Measurements from ENCODE around the gene TSHZ2.

Gene TSHZ2

DNA sequence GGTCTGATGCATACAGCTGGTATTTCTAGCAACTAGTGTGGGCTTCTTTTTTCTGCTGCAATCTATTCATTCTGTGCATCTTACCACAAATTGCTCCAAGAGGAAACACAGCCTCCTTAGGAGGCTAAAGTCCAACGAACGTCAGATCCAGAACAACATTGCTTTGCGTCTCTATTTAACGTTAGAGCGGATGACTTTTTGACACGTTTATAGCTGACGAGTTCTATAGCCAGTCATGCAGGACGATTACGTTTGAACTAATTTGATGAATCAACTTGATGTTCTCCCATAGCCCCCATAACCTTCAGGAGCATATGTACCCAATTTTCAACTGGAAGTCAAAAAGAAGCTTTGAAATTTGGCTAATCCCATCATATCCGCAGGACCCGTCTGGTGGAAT is 59.9 kb downstream of the TSHZ2 start:
- DNase-seq: no peak

DNA sequence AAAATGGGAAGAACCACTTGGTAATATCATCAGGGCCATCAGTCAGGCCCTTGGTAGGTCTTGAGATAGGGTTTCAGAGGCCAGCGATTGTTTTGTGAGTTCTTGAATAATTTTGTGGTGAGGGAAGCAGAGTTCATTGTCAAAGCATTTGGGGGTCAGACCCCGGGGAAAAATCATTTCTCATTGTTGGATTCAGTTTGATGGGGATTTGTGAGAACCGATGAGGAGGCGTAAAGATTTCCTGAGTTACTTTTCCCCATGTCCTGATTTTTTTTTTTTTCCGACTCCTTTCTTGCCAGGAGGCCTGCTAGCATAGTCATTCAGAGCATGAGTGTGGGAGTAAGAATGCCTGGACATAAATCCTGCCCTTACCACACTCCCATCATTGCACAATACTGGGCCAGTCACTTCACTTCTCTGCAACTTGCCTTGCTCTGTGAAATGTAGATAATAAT is 60.3 kb downstream of the TSHZ2 start:
- no peak for DNase-seq

DNA sequence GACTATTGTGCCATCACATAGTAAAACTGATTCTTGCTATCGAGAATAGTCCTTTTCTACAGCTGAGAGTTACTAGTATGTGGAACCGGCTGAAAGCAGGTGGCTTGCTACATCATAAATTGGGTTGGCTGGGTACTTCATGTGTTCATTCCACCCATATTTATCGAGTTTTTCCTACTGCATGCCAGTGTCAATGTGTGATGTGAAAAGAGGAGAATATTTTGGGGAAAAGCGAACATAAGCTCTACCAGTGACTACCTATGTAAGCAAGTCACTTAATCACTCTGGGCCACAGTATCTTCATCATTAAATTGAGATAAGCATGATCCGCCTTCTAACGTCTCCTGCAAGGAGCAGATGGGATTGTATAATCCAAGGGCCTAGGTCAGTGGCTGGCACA is 61.0 kb downstream of the TSHZ2 start:
- DNase-seq: no peak

DNA sequence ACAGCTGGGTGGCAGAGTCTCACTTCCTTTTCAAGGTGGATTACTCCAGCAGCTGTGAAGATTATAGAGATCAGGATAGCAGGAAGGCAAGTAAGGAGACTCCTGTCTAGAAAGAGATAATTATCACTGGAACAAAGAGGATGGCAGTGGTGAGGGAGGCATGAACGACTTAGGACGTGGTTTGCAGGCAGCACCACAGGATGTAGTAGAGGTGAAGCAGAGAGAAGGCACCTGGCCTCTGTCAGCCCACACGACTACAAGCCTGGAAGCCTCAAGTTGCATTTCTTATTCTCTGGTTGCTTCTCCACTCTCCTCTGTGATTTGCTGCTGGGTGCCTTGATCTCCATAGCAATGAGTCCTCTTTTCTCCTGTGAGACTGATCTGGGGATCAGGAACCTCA is 62.7 kb downstream of the TSHZ2 start:
- no peak for DNase-seq

DNA sequence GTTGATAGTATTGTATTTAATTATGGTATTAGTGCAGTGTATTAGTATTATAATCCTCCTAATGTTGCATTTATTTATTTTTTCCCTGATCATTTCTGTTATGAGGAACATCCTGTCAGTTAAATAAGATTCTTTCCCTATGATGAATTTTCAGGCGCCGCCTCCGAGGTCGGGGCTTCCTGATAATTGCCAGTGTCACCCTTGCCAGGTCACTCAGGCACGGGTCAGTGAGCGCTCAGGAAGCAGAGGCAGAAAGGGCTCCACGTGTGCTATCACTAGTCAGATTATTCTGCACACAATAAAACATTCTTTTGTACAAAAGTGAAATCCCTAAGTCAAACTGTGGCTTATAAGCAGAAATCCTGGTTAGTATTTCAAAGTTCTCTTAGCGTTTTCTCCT is 64.8 kb downstream of the TSHZ2 start:
- DNase-seq: peak; percentile 59

DNA sequence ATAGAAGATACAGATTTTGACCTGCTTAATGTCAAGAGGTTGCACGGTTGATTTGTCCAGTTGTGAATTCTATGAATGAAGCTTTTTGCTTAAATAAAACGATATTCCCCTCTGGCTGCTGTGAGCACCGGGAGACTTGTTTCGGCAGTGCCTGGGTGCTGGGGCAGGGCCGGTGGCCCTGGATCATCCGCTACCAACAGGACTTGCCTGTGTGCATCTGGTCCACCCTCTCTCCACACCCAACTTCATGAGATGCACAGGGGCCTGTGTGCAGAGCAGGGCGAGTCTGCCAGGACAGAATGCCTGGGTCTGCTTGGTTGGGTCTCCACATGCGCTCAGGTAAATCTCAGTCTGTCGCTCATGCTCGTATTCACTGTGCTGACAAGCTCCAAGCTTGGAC is 65.5 kb downstream of the TSHZ2 start:
- peak; percentile 24 for DNase-seq

DNA sequence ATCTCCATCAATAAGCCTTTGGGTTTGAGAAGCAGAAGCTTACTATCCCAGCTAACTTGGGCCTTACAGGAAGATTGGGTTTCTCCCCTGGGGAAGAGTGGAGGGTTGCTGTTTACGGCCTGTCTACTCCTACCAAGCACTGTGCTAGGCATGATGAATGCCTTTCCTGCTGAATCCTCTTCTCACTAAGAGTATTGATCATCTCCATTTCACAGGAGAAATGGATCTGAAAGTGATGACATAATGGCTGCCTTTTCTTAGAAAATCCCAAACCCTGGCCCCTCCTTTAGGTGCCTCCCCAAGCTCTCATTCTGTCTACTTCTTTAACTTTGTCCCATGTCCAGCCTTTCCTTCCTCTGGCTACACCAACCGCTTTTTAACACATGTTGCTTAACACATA is 66.1 kb downstream of the TSHZ2 start:
- no peak for DNase-seq

DNA sequence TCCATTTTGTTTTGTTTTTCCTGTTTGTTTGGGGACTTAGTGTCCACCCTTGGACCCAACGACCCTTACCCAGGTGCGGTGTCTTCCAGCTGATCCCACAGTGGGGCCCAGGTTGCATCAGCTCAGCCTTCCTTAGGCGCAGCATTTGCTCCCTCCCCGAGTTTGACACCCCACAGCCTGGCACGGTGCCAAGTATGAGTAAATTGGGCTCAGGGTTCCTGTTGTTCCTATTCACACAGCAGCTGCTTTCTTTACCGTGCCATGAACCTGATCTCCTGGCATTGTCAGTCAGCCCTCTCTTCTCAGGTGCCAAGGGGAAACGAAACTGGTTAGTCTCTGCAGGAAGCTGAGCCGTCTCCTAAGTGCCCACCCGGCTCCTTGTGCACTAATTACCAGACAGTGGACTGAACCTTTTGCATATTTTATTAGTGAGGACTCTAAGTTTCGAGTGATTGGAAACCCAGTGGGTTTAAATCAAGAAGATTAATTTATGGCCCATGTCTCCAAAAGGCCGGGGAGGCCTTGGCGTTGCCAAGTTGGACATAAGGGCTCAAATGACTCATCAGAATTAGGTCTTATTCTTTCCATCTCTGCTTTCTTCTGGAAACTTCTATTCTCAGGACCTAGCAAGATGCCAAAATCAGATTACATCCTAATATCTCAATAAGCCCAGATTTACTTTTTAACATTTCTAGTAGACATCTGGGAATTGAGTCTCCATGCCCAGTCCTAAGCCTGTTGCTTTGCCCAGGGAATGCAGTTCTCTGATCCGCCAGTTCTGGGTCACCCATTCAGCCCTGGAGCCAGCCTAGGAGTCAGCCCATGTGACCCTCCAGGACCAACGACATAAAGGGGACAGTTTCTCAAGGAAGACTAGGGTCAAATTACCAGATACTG is 68.8 kb downstream of the TSHZ2 start:
- DNase-seq: peak; percentile 24

DNA sequence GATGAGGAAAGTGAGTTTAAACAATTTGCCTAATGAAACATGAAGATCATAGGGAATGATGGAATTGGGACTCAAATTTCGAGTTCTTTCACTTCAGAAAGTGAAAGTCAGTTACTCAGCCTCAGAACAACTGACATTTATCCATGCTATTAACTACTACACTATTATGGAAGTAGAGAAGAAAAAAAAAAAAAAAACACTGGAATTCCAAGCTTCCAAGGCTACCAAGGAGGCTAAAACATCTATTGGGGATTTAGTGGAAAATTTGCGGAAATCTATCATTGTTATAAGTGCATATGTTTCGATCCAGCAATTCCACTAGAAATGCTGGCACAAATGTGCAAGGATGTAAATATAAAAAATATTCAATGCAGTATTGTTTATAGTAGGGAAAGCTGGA is 70.4 kb downstream of the TSHZ2 start:
- no peak for DNase-seq

DNA sequence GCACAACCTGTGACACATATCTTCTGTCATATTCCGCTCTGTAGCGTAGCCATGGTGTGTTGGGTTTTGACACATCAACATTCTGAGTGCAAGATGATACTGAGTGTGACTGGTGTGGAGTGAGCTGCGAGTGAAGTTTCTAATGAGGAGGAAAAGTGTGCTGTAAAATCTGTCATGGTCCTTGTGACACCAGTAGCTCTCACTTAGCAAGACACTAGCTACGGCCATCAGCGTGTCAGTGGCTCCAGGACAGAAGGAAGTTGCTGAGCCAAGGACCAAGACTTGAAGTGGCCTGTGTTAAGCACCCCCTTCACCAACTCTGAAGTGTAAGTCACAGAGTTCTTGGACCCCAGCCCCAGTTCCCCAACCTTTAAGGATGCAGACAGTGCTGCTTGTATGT is 72.1 kb downstream of the TSHZ2 start:
- no peak for DNase-seq

DNA sequence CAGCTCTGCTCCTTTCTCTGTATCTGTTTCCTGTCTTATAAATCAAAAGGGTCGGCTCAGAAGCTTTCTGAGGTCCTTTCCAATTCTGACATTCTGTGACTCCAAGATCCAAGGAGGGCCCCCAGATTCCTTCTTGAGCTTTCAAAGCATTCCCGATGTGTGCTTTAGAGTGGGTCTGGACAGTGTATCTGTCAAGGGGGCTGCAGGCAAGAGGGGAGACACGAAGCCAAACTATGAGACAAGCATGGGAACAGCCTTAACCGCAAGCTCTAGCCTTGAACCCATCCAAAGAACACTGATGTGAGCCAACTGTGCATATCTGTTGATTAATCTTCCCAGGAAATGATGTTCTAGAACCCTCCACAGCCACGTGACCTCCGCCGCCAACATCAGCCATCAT is 73.8 kb downstream of the TSHZ2 start:
- no peak for DNase-seq

DNA sequence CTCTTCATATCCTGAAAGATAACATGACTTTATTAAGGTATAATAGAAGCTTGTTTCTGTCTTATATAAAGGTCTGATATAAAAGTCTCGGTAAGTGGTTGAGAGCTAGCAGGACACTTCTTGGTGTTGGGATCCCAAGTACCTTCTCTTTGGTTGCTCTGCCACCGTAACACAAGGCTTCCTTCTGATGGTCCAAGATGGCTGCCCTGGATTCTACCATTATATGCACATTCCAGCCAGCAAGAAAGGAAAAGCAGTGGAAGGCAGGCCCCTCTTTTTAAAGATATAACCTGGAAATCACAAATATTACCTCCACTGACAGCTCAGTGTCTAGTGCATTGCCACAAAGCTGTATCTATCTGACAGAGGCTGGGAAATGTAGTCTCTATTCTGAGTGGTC is 75.0 kb downstream of the TSHZ2 start:
- DNase-seq: no peak

DNA sequence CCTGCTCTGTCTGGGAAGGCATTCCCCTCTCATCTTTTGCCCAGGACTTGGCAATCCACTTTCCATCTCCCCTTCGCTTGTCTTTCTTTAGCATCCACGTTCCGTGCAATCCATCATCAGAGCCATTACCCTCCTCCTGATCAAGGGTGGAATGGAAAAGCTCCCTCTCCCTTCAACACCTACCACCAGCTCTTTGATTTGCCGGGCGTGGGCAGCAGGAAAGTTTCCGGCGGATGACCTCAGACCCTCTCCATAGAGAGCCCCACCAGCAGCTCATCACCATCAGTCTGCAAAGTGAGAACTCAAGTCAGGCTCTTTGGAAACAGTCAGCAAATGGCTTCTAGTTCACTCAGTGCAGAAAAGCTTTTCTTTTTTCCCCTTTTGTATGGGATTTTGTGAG is 76.2 kb downstream of the TSHZ2 start:
- no peak for DNase-seq

DNA sequence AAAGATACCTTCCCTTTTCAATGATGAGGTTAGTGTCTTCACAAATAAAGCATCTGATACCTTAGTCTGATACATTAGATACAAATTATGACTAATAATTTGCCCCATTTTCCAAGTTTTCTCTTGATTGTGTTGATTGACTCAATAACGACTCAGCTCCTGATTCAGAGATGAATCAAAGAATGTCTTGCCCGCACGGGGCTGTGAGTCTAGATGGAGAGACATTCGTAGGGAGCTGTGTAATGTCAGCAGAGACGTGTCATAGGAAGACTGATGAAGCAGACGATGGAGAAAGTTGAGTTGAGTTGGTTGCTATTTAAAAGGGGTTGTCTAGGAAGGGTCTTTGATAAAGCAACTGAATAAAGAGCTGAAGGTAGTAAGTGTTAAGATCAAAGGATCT is 78.2 kb downstream of the TSHZ2 start:
- no peak for DNase-seq

DNA sequence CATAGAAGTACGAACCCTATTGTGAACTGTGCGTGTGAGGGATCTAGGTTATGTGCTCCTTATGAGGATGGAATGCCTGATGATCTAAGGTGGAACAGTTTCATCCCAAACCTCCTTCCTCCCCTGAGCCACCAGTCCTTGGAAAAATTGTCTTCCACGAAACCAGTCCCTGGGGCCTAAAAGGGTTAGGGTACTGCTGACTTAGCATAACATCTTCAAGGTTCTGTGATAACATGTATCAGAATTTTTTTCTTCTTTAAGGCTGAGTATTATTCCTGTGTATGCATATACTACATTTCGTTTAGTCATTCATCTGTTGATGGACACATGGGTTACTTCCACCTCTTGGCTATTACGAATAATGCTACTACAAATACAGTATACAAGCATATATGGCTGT is 80.2 kb downstream of the TSHZ2 start:
- DNase-seq: no peak

DNA sequence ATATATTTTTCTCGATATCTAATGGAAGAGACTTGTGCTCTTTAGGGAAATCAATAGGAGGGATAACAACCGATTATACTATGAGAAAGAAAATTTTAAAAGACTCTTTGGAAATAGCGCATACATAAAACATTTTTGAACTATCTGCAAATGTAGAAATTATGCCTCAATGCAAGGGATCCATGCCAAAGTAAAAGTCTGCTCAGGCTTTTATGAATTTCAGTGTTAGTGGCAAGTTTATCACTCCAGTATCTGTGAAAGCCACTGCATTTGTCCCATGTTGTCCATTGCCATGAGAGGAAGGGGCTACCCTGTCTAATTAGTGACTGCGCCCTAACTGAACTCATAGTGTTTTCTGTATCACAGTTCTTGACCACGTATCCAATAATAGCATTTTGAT is 81.4 kb downstream of the TSHZ2 start:
- DNase-seq: no peak

DNA sequence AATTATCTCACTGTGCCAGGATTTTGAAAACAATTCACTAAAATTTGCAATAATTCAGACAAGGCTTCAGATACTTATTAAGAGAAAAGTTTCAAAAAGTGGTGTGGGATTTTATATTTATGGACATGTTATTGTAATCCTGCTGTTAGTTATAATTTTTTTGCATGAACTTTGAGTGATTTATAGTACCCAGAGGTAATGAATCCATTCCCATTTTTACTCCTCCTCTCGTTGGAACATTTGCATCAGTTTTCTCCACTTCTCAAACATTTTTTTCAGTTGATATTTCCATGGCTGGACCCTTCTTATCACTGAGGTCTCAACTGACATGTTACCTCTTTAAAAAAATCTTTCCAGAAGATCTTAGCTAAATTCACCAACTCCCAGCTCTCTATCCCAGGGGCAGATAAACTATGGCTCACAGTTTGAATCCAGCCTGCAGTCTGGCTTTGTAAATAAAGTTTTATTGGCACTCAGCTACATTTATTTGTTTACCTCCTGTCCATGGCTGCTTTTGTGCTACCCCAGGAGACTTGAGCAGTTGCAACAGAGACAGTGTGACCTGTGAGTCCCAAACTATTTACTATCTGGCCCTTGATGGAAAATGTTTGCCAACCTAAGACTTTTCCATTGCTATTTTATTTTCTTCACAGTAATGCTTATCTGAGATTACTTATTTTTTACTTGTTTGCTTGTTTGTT is 83.4 kb downstream of the TSHZ2 start:
- no peak for DNase-seq

DNA sequence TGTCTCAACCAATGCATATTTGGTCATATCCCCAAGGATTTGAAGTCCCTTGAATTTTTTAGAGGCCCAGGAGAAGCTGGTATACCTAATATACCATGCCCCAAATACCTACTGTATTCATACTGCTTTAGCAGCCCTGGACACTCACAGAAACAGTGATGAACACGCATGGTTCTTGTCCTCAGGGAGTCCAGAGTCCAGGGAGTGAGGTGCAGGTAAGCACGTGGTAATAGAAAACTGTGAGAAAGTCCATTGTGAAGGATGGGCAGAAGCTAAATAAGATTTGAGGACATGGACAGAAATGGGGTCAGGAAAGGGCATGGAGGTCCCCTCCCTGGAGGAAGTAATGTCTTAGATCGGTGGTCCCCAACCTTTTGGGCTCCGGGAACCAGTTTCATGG is 85.4 kb downstream of the TSHZ2 start:
- DNase-seq: no peak

DNA sequence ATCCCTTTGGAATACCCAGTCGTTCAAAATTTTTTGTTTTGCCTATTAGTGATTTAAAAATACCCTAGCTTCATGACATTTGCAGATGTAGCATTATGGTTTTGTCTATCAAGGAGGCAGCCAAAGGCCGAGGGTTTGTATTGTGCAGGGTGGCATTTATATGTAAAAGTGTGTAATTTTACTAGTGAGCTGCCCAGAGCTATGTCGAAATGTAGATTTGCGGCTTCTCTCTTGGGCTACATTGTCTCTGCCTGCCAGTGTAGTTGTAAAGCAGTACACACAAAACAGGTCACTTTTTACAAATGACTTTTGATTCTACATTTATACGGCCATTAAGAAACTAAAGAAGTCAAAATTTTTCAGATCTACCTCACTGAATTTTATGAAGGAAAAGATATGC is 87.7 kb downstream of the TSHZ2 start:
- no peak for DNase-seq

DNA sequence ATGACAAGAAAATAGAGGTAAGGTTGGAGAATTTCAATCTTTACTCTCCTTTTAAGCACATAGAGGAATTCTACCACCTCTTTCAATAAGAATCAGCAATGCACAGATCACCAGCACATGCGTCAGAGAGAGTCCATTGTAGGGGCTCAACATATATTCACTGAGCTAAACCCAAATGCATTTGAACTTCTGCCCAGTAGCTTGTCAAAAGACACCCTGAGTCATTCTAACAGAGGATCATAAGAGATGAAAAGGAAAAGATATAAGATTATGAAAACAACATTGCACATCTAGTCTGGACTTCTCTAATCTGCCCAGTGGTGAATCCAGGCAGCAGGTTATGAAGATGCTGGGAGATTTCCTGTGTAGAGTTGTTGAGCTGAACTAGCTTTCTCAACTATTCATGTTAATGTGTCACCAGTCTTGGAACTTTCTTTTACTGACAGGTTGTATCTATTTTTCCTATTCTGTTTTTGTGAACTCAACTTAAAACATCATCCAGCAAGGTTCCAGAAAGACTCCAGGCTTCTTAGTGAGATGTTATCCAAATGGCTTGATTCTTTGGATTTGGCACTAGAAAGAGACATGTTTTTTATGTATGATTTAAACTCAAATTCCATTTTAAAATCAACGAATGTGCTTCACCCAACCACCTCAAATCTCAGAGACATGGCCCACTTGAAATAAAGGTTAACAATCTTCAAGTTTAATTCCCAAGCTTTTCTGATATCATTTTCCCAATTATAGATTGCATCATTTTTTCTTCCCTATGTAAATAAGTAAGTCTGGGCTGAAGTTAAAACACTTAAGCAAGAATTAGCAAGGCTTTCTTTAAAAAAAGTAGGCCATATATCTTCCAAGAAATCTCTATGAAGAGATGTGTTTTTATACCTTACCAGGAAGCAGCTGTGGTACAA is 89.3 kb downstream of the TSHZ2 start:
- DNase-seq: no peak

DNA sequence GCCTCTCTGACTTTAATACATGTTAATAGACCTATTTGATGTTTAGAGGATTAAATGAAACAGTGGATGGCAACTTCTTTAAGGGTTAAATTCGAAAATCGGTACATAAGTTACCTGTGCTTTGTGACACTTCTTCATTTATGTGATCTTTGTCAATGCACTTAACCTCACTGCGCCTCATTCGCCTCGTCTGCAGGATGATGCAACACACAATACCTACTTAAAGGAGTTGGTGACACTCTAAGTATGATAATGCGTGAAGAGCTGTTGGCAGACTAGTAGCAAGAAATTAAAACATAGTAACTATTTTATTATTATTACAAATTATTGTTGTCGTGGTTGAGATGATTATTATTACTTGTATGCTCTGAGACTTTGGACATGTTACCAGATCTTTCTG is 92.8 kb downstream of the TSHZ2 start:
- DNase-seq: no peak

DNA sequence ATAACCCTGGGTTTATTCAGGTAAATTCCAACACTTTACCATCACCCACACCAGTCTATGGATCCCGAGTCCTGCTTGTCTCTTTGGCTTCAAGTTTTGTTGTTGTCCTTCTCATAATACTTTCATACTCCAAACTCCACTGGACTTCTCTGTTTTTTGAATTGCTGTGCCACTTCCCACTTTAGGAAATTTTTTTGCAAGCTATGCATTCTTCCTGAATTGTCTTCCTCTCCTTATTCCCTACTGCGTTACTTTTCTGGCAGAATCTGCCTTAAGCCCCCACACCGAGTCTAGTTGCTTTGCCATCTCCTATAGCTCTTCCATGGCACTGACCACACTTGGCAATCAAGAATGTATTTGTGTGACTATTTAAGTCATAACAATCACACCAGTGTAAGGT is 96.1 kb downstream of the TSHZ2 start:
- DNase-seq: no peak

DNA sequence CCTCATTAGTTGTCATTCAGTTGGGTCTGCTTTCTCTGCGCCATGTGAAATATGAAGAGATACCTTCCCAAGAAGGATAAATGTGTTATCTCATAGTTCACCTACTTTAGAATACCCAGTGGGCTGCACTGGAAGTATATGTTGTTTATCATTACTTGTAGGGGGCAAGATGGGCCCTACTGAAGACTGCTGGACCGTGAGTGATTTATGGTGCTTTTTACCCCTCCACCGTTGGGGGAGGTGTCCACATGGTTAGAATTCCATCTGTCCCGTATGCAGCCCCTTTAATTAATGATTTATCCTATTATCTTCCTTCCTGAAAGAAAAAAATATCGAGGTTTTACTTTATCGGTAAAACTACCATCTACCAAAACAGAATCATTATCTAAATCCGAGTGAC is 97.0 kb downstream of the TSHZ2 start:
- DNase-seq: no peak

Measured in eye (tissue), 1 donor.